K562 (cell line): ENCODE results near the gene HIVEP2.

Experiments used
- ATF2 ChIP-seq: sonication (generic); formaldehyde crosslinking; IDR thresholded peaks from 2 replicates; pipeline ENCODE4 v1.8.1; 2022; ENCODE audit warnings: missing genetic modification reagents
- RB1 ChIP-seq: fragments of 450-650 bp; IDR thresholded peaks from 2 replicates; pipeline ENCODE4 v1.6.1; 2017; ENCODE audit warnings: low read depth, mild to moderate bottlenecking
- SMAD1 ChIP-seq: fragments of 150-350 bp; IDR thresholded peaks from 2 replicates; pipeline ENCODE4 v1.6.1; 2014; ENCODE audit warnings: low read length, low read depth; ENCODE audit not compliant: partially characterized antibody
- SOX6 ChIP-seq: fragments of 450-650 bp; IDR thresholded peaks from 2 replicates; pipeline ENCODE4 v1.6.1; 2014; ENCODE audit warnings: mild to moderate bottlenecking
- TFAM ChIP-seq: fragments of 250-450 bp; sonication (Bioruptor Pico); conservative IDR thresholded peaks from 2 replicates; pipeline ENCODE4 v1.5.0; 2021; ENCODE audit warnings: mild to moderate bottlenecking, moderate library complexity

GRCh38 chr6:142934599-142934998, 10.4 kb downstream of the HIVEP2 start:
- TF ChIP-seq SOX6 (no peak), TFAM (CRISPR knock-in tag) (no peak), RB1 (no peak), ATF2 (CRISPR knock-in tag) (no peak), SMAD1 (no peak)
